Suppressor macrophage treated with lipopolysaccharide for 4 hours (primary cell): ENCODE results near the gene DYNC1H1.
"Not testable (repeated sequence)": the region's sequence is repeated elsewhere in the genome, so short reads cannot be mapped to it uniquely, and the experiment has no call there.

Experiments
- DNase-seq: peaks from one replicate; pipeline ENCODE4 v3.0.0-alpha.2; 2020

The DYNC1H1 gene

DNA sequence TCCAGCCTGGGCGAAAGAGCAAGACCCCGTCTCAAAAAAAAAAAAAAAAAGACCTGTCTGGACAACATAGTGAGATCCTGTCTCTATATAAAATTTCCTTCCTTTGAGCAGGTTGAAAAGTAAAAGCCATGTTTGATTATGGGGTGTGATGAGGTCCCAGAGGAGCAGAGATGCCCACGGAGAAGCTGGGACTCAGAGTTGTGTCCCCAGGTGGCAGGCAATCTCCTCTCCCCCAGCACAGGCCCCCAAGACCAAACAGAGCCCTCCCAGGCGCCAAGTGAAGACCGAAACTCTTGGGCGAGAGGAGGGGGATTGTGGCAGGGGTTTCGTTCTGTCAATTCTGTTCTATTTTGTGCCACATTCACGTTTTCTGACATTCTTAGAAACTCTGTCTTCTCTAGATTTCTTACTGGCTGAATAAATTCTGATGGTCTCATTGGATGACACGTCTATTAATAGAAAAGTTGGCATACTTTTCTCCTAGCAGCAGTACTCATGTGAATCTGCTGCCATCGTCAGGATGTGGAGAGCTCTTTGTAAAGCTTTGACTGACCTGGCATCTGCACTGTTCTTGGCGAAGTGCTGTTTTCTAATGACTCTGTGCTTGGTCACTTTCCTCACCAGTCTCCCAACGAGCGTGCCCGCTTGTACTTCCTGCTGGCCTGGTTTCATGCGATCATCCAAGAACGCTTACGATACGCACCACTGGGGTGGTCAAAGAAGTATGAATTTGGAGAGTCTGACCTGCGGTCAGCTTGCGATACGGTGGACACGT, 79.1 kb downstream of the DYNC1H1 start:
- no peak for DNase-seq

DNA sequence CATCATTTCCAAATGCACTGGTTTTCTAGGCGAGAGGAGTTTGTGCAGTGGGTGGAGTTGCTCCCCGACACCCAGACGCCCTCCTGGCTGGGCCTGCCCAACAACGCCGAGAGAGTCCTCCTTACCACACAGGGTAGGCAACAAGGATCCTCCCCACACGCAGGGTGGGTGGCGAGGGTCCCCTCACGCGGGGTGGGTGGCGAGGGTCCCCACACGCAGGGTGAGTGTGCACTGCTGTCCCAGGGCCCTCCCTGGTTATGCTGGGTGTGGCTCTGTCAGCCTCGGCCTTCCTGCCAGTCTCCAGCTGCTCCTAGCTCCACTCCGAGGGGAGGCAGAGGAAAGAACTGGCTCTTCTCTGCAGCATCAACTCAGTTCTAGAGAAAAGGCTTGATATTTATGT, 80.2 kb downstream of the DYNC1H1 start:
- no peak for DNase-seq

DNA sequence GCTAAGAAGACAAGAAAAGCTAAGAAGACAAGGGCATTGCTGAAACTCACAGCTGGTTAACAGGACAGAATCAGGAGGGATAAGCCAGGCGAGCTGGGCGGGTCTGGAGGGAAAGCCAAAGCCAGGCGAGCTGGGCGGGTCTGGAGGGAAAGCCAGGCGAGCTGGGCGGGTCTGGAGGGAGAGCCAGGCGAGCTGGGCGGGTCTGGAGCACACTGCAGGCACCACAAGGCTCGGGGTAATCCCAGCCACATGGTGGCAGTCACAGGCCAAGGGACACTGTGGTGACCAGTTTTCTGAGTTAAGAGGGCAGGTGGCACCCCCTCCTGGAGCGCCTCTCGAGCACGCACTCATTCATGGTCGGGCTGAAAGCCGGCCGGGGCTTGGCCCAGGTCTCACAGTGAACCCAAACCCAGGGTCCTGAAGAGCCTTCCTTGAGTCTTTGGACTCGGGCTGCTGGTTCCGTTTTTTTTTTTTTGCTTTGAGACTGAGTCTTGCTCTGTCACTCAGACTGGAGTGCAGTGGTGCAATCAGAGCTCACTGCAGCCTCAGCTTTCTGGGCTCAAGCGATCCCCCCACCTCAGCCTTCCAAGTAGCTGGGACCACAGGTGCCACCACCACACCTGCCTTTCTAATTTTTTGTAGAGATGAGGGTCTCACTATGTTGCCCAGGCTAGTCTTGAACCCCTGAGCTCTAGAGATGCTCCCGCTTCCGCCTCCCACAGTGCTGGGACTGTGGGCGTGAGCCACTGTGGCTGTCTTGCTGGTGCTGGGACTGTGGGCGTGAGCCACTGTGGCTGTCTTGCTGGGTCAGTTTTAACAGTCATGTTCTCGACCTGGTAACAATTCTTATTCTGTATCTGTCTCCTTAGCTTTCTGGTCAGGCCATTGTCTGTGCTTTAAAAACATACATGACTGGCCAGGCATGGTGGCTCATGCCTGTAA, 82.2 kb downstream of the DYNC1H1 start:
- no peak for DNase-seq

DNA sequence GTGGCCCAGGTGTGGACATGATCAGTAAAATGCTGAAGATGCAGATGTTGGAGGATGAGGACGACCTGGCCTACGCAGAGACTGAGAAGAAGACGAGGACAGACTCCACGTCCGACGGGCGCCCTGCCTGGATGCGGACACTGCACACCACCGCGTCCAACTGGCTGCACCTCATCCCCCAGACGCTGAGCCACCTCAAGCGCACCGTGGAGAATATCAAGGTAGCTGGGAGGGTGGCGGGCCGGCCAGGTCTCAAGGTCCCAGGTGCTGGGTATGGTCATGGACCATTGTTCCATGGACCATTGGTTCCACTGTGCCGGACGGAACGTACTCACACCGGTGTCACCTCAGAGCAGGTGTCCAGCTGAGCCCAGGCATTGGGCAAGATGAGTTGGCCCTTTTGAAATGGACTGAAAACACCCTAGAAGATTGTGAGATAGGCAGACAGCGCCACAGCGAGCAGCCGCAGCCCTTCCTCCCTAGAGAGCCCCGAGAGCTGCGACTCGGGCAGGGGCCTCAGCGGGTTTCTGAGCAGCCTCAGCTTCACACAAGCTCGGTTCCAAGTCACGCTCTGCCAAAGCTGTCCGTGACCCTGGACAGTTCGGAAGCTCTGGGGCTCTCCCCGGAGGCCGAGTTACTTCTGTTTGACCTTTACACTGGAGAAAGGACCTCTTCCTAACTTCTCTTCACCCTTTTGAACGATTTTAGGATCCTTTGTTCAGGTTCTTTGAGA, 83.6 kb downstream of the DYNC1H1 start:
- DNase-seq, result no peak

DNA sequence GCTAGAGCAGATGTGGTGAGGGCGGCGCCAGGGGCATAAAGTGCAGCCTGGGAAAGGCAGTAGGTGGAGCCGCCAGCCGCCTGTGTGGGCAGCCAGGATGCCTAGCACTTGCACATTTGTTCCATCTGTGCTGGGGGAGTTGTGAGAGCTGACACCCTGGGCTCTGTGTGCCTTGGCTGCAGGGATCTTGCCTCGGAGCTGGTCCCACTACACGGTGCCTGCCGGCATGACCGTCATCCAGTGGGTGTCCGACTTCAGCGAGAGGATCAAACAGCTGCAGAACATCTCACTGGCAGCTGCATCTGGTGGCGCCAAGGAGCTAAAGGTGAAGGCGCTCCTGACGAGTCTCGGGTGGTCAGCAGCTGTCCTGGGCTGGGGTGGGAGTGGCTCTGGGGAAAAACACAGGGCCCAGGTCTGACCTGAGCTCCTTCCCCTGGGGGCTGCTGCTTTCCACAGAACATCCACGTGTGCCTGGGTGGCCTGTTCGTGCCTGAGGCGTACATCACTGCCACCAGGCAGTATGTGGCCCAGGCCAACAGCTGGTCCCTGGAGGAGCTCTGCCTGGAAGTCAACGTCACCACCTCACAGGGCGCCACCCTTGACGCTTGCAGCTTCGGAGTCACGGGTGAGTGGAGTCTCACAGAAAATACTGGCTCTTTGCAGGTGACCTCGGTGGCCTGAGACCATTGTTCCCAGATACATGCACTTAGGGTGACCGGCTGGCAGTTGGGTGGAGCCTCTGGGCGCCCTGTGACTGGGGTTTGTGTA, 85.1 kb downstream of the DYNC1H1 start:
- DNase-seq, result no peak

DNA sequence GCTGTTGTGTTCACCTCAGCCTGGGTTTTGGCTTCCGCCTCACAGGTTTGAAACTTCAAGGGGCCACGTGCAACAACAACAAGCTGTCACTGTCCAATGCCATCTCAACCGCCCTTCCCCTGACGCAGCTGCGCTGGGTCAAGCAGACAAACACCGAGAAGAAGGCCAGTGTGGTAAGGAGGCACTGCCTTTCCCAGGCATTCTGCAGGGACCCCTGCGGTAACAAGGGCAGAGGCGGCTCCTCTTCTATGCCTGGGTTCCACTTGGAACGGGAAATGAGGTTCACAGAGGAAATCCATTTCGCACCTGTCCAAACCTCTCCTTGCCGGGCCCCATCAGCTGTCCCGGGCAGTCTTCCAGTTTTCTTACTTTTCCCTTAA, 85.6 kb downstream of the DYNC1H1 start:
- DNase-seq, result no peak

DNA sequence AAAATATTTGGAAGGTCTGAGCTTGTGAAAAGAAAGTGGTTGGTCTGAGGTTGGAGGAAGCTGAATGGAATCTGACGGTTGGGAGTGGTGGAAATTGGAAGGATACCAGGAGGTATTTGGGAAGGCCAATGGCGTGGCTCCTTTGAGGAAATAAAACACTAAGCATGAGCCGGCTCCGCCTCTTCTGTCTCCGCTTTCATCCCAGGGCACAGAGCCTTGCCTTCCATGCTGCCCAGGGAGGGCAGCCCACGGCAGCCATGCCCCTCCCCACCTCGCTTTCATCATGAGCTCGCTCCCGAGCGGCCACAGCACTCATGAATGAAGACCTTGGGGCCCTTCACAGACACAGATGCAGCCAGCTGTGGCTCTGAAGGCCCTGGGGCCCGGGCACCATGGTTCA, 86.3 kb downstream of the DYNC1H1 start:
- DNase-seq, result no peak

DNA sequence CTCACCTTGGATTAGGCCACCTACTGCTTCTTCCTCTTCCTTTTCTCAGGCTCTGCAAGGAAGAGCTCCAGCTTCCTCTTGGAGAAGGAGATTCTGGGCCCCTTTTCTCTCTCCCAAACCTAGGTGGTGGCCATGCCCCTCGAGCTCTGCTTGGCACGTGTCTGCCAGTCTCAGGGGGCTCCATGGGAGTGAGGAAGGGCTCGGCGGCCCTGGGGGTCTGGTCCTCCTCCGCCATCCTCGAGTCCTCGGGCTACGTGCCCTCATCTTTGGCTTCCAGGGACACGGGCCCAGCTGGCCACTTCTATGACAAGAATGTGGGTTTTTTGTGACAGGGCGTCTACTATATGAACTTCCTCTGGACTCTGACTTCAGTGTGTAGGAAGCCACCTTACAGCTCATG, 88.1 kb downstream of the DYNC1H1 start:
- no peak for DNase-seq

DNA sequence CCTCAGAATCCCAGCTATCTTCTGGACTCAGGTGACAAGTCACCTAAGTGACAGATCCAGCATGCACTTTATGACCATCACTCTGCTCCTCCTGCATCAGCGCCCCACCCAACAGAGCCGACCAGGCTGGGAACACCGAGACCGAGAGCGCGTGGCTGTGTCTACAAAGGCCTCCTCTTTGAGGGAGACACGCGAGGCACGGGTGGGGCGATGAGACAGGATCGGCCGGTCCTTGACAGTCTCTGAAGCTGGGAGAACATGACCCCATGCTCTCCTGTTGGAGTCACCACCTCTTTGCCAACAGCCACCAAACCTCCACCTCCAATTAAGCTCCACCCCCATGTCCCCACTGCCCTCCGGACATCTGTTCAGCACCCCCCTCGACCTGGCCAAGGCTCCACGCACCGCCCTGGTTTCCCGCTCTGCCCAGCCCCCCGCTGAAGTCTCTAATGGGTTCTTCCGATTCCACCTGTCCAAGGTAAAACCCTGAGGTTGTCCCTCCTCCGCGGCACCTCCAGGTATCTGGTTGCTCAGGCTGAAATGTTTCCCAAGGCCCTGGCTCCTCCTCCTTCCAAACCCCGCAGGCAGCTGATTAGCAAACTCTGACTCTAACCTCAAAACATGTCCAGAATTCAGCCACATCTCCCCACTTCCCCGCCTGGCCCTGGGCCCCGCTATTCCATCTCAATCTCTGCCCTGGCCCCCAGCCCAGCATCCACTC, 91.0 kb downstream of the DYNC1H1 start:
- no peak for DNase-seq

DNA sequence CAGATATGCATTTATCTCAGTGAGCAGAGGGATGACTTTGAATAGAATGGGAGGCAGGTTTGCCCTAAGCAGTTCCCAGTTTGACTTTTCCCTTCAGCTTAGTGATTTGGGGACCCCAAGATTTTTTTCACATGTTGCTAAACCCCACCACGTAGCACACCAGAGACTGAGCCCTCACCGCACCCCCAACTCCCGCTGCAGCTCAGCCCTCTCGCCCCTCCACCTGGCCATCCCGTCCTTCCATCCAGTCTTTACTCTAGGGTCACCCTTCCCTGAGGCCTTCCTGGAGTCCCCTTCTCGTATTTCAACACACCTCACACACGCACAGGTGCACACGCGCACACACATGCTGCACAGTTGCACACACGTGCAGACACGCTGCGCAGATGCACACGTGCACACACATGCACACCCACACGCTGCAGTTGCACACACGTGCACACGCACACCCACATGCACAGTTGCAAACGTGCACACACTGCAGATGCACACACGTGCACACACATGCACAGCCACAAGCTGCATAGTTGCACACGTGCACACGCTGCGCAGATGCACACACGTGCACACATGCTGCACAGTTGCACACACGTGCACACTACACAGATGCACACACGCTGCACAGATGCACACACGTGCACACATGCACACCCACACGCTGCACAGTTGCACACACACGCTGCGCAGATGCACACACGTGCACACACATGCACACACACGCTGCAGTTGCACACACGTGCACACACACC, 92.5 kb downstream of the DYNC1H1 start:
- no peak for DNase-seq

DNA sequence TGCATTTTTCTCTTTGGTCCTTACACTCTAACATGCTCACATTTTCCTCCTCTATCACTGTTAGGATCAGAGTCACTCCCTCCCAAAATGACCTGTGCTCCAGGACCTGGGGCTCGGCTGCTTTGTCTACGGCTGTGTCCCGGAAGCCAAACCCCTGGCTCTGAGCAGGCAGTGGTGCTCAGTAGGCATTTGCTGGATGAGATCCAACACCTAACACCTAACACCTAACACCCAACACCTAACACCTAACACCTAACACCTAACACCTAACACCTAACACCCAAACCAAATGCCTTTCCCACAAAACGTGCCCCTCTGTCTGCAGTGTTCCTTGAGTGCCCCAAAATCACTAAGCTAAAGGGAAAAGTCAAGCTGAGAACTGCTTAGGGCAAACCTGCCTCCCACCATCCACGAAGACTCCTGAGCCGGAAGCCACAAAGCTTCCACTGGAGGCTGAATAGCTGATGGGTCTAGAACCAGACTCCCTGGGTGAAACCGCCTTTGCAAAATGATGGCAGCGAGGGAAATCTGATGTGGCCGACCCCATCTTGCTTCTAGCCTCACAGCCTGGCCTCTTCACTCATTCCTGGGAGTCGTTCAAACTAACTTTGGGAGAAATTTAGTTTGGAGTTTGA, 93.2 kb downstream of the DYNC1H1 start:
- DNase-seq, result no peak

DNA sequence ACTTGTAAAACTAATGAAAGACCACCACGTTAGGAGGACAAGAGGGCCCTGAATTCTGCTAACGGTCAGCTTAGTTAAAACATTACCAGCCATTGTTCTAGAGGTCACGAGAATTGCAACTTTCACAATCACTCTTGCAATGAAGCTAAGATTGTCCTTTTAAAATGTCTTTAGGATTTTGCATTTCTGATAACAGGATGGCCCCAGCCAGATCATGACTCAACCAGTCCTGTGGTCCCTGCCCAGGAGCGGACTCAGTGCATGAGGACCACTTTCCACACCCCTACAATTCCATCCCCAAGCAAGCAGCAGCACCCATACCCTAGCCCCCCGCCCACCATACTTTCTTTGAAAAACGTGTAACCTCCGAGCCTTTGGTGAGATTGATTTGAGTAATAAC, 93.8 kb downstream of the DYNC1H1 start:
- no peak for DNase-seq

DNA sequence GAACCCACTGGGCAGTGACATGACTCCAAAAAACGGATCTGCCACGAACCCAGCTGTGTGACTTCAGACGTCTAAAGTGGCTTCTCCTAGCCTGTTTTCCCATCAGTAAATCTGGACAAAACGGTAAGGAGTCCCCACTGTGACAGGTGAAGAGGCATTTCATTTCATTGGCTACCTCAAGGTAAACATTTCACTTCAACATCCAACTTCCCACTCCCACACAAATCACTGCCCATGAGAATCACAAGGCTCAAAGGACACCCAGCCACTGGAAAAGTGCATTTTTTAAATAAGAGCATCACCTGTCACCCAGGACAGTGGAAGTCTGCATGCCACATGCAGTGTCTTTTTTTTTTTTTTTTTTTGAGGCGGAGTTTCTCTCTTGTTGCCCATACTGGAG, 94.6 kb downstream of the DYNC1H1 start:
- no peak for DNase-seq

DNA sequence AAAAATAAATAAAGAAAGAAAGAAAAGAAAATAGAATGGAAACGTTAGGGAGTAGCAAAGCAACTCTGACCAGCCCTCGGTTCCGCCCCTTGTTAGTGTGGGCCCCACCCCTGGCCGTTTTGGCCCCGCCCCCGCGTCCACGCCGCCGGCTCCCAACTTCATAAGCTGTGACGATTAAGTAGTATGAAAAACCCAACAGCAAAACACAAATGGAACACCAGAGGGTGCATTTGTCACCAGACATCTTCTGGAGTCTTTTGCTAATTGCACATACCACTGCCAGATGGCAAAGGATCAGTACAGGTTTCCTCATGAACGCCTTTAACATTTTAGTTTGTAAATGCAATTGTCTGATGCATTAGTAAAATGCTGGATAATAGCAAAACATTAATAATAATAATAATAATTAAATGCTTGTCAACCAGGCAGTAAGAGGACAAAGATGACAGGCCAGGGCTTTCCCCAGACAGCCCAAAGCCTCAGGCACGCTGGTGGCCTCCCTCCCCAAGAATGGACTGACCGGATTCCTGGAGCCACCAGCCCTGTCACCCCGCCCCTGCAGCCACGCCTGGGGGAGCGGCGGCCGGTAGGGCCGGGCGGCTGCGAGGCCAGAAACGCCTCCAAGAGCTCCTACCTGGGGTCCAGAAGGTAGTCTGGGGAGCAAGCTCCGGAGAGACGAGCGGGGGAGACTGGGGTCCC, 98.9 kb downstream of the DYNC1H1 start:
- peak; percentile 92 for DNase-seq

DNA sequence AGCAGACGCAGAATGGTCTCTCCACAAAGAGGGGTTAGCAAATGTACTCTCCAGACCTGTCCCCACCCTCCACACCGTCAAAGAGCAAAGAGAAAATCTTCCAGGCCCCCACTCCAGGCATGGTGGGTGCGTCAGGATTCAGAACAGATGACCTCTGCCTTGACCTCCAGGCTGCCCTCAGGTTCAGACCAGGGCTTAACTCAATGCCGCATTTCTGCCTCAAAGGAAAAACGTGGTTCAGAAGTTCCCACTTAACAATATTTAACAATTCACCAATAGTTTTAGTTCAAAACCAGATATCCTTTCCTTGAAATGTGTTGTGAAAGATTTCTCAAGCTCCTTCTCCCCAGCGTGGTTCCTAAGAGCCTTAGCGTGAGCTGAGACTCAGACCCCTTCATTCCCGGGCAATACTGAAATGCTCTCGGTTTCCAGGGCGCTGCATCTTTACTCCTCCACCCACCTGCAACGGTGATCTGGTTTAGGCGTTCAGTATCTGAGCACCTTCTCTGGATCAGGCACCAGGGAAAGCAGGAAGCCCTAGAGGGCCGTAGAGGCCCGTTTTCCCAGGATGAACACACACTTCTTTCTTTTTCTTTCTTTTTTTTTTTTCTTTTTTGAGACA, 99.5 kb downstream of the DYNC1H1 start:
- no peak for DNase-seq

DNA sequence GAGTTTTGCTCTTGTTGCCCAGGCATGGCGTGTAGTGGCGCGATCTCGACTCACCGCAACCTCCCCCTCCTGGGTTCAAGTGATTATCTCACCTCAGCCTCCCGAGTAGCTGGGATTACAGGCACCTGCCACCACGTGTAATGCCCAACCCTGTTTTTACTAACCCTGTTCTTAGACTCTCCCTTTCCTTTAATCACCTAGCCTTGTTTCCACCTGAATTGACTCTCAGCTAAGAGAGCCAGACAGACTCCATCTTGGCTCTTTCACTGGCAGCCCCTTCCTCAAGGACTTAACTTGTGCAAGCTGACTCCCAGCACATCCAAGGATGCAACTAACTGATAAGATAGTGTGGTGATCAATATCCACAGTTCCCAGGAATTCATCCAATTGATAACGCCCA, 100.2 kb downstream of the DYNC1H1 start:
- not testable (repeated sequence) for DNase-seq

DNA sequence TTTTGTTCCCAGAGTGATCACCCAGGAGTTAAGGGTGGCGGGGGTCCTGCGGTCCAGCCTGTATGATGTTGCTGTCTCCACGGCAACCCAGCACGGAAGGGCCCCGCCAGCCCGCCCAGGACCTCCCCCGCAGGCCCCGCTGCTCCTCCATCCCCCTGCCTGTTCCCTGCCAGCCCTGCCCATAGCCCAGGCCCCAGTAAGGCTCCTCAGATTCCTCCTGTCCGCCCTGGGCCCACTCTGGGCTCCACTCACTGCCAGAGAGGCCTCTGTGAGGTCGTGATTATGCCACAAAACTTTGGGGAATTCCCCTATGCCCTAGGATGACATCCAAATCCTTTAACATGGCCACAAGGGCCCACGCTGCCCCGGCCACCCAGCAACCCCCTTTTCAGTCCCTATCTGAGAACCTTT, 101.7 kb downstream of the DYNC1H1 start:
- DNase-seq, result no peak

DNA sequence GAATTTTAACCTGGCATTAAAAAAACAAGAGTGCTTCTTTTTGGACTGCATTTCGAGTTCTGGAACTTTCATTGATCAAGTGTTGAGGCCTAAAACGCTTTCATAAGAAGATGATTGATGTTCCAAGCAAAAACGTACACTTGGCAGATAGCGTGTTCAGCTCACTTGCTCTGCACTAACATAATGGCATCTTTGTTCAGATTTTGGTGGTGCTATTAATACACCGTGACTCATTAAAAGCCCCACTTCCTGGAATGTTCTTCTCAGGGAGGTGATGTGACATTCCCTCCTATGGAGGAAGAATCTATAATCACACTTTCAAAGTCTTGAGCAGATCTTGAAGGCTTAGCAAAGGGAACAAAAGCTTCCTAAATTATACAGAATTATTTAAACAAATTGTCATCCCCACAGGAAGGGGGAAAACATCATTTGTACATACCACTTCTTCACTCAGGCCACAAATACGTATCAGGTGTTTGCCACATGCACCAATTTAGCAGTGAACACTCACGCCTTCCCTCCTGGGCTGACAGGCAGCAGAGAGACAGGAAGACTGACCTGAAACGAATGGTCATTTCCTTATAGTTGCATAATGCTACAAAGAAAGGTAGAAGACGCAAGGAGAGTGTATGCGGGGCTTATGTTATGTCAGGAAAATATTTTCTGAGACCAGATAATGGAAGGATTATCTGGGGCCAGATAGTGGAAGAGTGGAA, 107.1 kb downstream of the DYNC1H1 start:
- no peak for DNase-seq

DNA sequence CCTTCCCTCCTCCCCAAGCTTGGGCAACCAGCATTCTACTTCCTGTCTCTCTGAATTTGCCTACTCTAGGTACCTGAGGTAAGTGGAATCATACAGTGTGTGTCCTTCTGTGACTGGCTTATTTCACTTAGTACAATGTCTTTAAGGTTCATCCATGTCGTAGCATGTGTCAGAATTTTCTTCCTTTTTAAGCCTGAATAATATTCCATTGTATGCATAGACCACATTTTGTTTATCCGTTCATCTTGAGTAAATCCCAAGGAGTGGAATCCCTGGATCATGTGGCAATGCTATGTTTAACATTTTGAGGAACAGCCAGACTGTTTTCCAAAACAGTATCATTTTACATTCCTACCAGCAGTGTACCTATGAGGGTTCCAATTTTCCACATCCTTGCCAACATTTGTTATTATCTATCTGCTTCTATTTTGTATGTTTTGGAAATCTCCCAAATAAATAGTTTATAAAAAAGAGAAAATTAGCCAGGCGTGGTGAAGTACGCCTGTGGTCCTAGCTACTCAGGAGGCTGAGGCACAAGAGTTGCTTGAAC, 110.1 kb downstream of the DYNC1H1 start:
- no peak for DNase-seq
